SK-N-SH (cell line): Measurements from ENCODE around the gene BCR. TPM values are rescaled to one million over a fixed set of nuclear protein-coding genes. Genes with fewer than 3 reads are reported as not detected.

Experiments used
- CTCF ChIA-PET: fragments of 300-600, 350-600 bp; formaldehyde crosslinking; extraction: SDS; loops from one replicate; lab custom pipeline; 2021; lab: Yijun Ruan, JAX
- POLR2A ChIA-PET: fragments of 350-600 bp; sonication (Branson Sonifier 250); formaldehyde crosslinking; extraction: SDS; loops from one replicate; lab custom pipeline; 2020; ENCODE audit warnings: antibody characterized with exemption, inconsistent platforms; lab: Yijun Ruan, JAX
- DNase-seq: peaks from one replicate; pipeline ENCODE4 v3.0.0; 2012
- H2AFZ ChIP-seq: fragments of 200-600 bp; sonication (generic); 2 replicates; pipeline ENCODE4 v1.8.1; 2016; ENCODE audit warnings: antibody characterized with exemption, mild to moderate bottlenecking, low read depth
- H3F3A ChIP-seq: fragments of 200-600 bp; sonication (generic); replicated peaks from 2 replicates; pipeline ENCODE3; 2016; ENCODE audit warnings: antibody characterized with exemption, mild to moderate bottlenecking; ENCODE audit not compliant: insufficient read depth
- H3K27ac ChIP-seq, 2 experiments: fragments of 200-500 bp in 1 of 2; fragments of 200-600 bp in 1 of 2; sonication (Bioruptor generic) in 1 of 2; sonication (generic), shearing (Covaris generic) in 1 of 2; 2 replicates each; pipeline versions ENCODE4 v1.5.1 to v1.6.1; 2014 to 2016; ENCODE audit warnings: low read depth in 2 of 2, inconsistent platforms in 1 of 2, low read length in 1 of 2, mild to moderate bottlenecking in 1 of 2, mixed read lengths in 1 of 2
- H3K27me3 ChIP-seq: fragments of 200-600 bp; sonication (generic), shearing (Covaris generic); 2 replicates; pipeline ENCODE4 v1.6.1; 2016; ENCODE audit warnings: mixed run types; ENCODE audit not compliant: insufficient read depth
- H3K36me3 ChIP-seq, 2 experiments: fragments of 200-500 bp in 1 of 2; fragments of 200-600 bp in 1 of 2; sonication (Bioruptor generic) in 1 of 2; sonication (generic) in 1 of 2; replicated peaks in 1 of 2; 2 replicates each; pipeline versions ENCODE3 to v1.5.1; 2014 to 2016; ENCODE audit warnings: low read length in 1 of 2, mild to moderate bottlenecking in 1 of 2; ENCODE audit not compliant: insufficient read depth in 2 of 2, control insufficient read depth in 1 of 2
- H3K4me1 ChIP-seq, 2 experiments: fragments of 200-500 bp in 1 of 2; fragments of 200-600 bp in 1 of 2; sonication (Bioruptor generic) in 1 of 2; sonication (generic), shearing (Covaris generic) in 1 of 2; 2 replicates each; pipeline versions ENCODE4 v1.5.1 to v1.6.1; 2014 to 2016; ENCODE audit warnings: low read depth in 1 of 2, low read length in 1 of 2, mixed run types in 1 of 2; ENCODE audit not compliant: insufficient read depth in 2 of 2, control insufficient read depth in 1 of 2
- H3K4me2 ChIP-seq: fragments of 200-600 bp; sonication (generic), shearing (Covaris generic); 2 replicates; pipeline ENCODE4 v1.6.1; 2017; ENCODE audit warnings: mixed run types
- H3K4me3 ChIP-seq, 2 experiments: fragments of 200-500 bp in 1 of 2; fragments of 200-600 bp in 1 of 2; sonication (Bioruptor generic) in 1 of 2; sonication (generic), shearing (Covaris generic) in 1 of 2; 2 replicates each; pipeline versions ENCODE4 v1.5.1 to v1.8.1; 2014 to 2016; ENCODE audit warnings: low read depth in 2 of 2, inconsistent platforms in 1 of 2, low read length in 1 of 2, mild to moderate bottlenecking in 1 of 2, mixed read lengths in 1 of 2, moderate library complexity in 1 of 2
- H3K79me2 ChIP-seq: fragments of 200-600 bp; sonication (generic); 2 replicates; pipeline ENCODE4 v1.8.1; 2017; ENCODE audit warnings: mild to moderate bottlenecking; ENCODE audit not compliant: insufficient read depth
- H3K9ac ChIP-seq: fragments of 200-600 bp; sonication (generic); 2 replicates; pipeline ENCODE4 v1.6.1; 2017; ENCODE audit warnings: mixed run types
- H3K9me2 ChIP-seq: fragments of 200-600 bp; sonication (generic); 2 replicates; pipeline ENCODE4 v1.6.1; 2017; ENCODE audit warnings: mixed run types
- H3K9me3 ChIP-seq: fragments of 200-600 bp; sonication (generic); 2 replicates; pipeline ENCODE4 v1.6.1; 2017; ENCODE audit warnings: mixed run types, mild to moderate bottlenecking, moderate library complexity
- H4K20me1 ChIP-seq: fragments of 200-600 bp; sonication (generic); 2 replicates; pipeline ENCODE4 v1.6.1; 2017; ENCODE audit warnings: mild to moderate bottlenecking, mixed run types; ENCODE audit not compliant: insufficient read depth
- CHD2 ChIP-seq: fragments of 150-350 bp; IDR thresholded peaks from 2 replicates; pipeline ENCODE4 v1.6.1; 2018; ENCODE audit warnings: low read length; ENCODE audit not compliant: partially characterized antibody
- CTCF ChIP-seq: fragments of 200-600 bp; sonication (generic); IDR thresholded peaks from 2 replicates; pipeline ENCODE4 v1.6.1; 2017; ENCODE audit warnings: antibody characterized with exemption, mild to moderate bottlenecking, moderate library complexity
- ELF1 ChIP-seq: IDR thresholded peaks from 2 replicates; pipeline ENCODE4 v1.4.0; 2012
- EP300 ChIP-seq, 2 experiments: IDR thresholded peaks; 2 replicates each; pipeline versions ENCODE4 v1.4.0 to v1.6.1; 2012; ENCODE audit warnings: borderline replicate concordance in 1 of 2, low read depth in 1 of 2, low read length in 1 of 2
- GATA2 ChIP-seq: sonication (generic); formaldehyde crosslinking; IDR thresholded peaks from 2 replicates; pipeline ENCODE4 v1.5.0; 2020; ENCODE audit warnings: mild to moderate bottlenecking, missing genetic modification reagents
- IRF3 ChIP-seq: fragments of 150-350 bp; IDR thresholded peaks from 2 replicates; pipeline ENCODE4 v1.6.1; 2016; ENCODE audit warnings: mild to moderate bottlenecking, low read depth, low read length
- JUND ChIP-seq: IDR thresholded peaks from 2 replicates; pipeline ENCODE4 v1.4.0; 2012
- MEF2A ChIP-seq: IDR thresholded peaks from 2 replicates; pipeline ENCODE4 v1.4.0; 2012; ENCODE audit warnings: low read depth, borderline replicate concordance
- MXI1 ChIP-seq: IDR thresholded peaks from 2 replicates; pipeline ENCODE4 v1.6.1; 2012; ENCODE audit warnings: mild to moderate bottlenecking, low read depth, low read length, improper control_type of control experiment
- NFIC ChIP-seq: IDR thresholded peaks from 2 replicates; pipeline ENCODE4 v1.4.0; 2012; ENCODE audit warnings: borderline replicate concordance
- NRF1 ChIP-seq: IDR thresholded peaks from 2 replicates; pipeline ENCODE4 v1.6.1; 2012; ENCODE audit warnings: low read depth, mild to moderate bottlenecking, low read length
- REST ChIP-seq: IDR thresholded peaks from 2 replicates; pipeline ENCODE4 v1.6.1; 2012; ENCODE audit warnings: mild to moderate bottlenecking, low read depth, low read length, moderate library complexity
- RFX5 ChIP-seq: IDR thresholded peaks from 2 replicates; pipeline ENCODE4 v1.6.1; 2012; ENCODE audit warnings: mild to moderate bottlenecking, improper control_type of control experiment, low read length
- RXRA ChIP-seq: IDR thresholded peaks from 2 replicates; pipeline ENCODE4 v1.4.0; 2012; ENCODE audit warnings: low read depth, mild to moderate bottlenecking, borderline replicate concordance
- SMC3 ChIP-seq: IDR thresholded peaks from 2 replicates; pipeline ENCODE4 v1.6.1; 2012; ENCODE audit warnings: low read depth, low read length, improper control_type of control experiment
- TCF12 ChIP-seq: IDR thresholded peaks from 2 replicates; pipeline ENCODE4 v1.4.0; 2012
- TEAD4 ChIP-seq: IDR thresholded peaks from 2 replicates; pipeline ENCODE4 v1.4.0; 2012; ENCODE audit warnings: mild to moderate bottlenecking, borderline replicate concordance; ENCODE audit not compliant: insufficient read depth
- USF2 ChIP-seq: fragments of 150-350 bp; IDR thresholded peaks from 2 replicates; pipeline ENCODE4 v1.6.1; 2017; ENCODE audit warnings: antibody characterized with exemption, low read length, low read depth, borderline replicate concordance
- WGBS: methylation state at CpG from one replicate; pipeline ENCODE4 v1.1.6; 2017; ENCODE audit warnings: low lambda C conversion rate; 5-methylcytosine and 5-hydroxymethylcytosine counted together
- polyA plus RNA-seq, 3 experiments: library from polyadenylated mRNA; depleted of rRNA; stranded (reverse); fragments of >200 nt; gene quantifications; 2 replicates each; pipeline ENCODE4 v1.2.3, GENCODE V29; 2012
- TF ChIP-seq, protein P1 (sequence below): IDR thresholded peaks from 2 replicates; pipeline ENCODE4 v1.4.0; 2012; ENCODE audit warnings: low read depth, borderline replicate concordance

BCR gene
- polyA plus RNA-seq, 1 of the 3 experiments (the other 2 are of a cell fraction), result 50.9 TPM

GRCh38 chr22:23225724-23226496 is 45.6 kb downstream of the BCR start:
- no peaks in the 10 kb centered on the region for H3K9me2 ChIP-seq
- H2AFZ ChIP-seq, result 0 out of 2 replicates have a peak overlapping the region, but pooled peaks have one; percentile 39
- H3K9me3 ChIP-seq, result 0 out of 2 replicates have a peak, but pooled peaks cover 6% of the 10 kb centered on the region
- peaks cover 11% of the 10 kb centered on the region for H3F3A ChIP-seq
- POLR2A ChIA-PET, result no interaction called here
- 0 out of 2 replicates have a peak overlapping the region, but pooled peaks have one; percentile 23 for H3K9ac ChIP-seq
- peaks cover 0 to 8% of the 10 kb centered on the region in 2 experiments for H3K36me3 ChIP-seq
- CTCF ChIA-PET, result interaction anchor here (1.0 to 5.8 kb wide), 8 partner anchors 16 to 56 kb away, joined by 3 to 22 read pairs (median 4); no protein-coding TSS in a partner anchor
- DNase-seq, result no peak
- 71% methylated on average over 8 of the region's 8 CpGs for WGBS
- TF ChIP-seq TEAD4 (no peak), RXRA (no peak), USF2 (no peak), TCF12 (no peak), EP300 (IDR thresholded peaks at IDR 0.05; ENCODE audit: borderline replicate concordance in 1 of 2, low read depth in 1 of 2, low read length in 1 of 2) (no peak), ELF1 (no peak), SMC3 (no peak), JUND (no peak), CTCF (no peak), MEF2A (no peak), NFIC (no peak), IRF3 (no peak), GATA2 (CRISPR knock-in tag) (no peak), MXI1 (no peak), REST (no peak), CHD2 (no peak), NRF1 (no peak), RFX5 (no peak)
- TF ChIP-seq, protein P1, sequence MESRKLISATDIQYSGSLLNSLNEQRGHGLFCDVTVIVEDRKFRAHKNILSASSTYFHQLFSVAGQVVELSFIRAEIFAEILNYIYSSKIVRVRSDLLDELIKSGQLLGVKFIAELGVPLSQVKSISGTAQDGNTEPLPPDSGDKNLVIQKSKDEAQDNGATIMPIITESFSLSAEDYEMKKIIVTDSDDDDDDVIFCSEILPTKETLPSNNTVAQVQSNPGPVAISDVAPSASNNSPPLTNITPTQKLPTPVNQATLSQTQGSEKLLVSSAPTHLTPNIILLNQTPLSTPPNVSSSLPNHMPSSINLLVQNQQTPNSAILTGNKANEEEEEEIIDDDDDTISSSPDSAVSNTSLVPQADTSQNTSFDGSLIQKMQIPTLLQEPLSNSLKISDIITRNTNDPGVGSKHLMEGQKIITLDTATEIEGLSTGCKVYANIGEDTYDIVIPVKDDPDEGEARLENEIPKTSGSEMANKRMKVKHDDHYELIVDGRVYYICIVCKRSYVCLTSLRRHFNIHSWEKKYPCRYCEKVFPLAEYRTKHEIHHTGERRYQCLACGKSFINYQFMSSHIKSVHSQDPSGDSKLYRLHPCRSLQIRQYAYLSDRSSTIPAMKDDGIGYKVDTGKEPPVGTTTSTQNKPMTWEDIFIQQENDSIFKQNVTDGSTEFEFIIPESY, result no peak
- peaks cover 19 to 55% of the 10 kb centered on the region in 2 experiments; a peak in 3 of 4 replicates for H3K4me1 ChIP-seq
- peak overlapping the region; percentile 55 for H3K4me2 ChIP-seq
- no peaks in the 10 kb centered on the region for H3K27me3 ChIP-seq
- no peak overlapping the region for H3K4me3 ChIP-seq
- peak overlapping the region; percentile 34 to 98 for H3K27ac ChIP-seq
- peaks cover 73% of the 10 kb centered on the region for H3K79me2 ChIP-seq
- peaks cover 30% of the 10 kb centered on the region for H4K20me1 ChIP-seq
